ENCODE measurements around the gene PDIA3. TPM values are rescaled to one million over a fixed set of nuclear protein-coding genes. Genes with fewer than 3 reads are reported as not detected.

PDIA3 gene
- total RNA-seq, 1 experiment from 2014 or later, result 545 TPM

GRCh38 chr15:43794269-43795037, 48.2 kb downstream of the PDIA3 start:
- no peak overlapping the region for H3K27ac Mint-ChIP-seq (ENCODE audit: unreplicated experiment)
- intact Hi-C loops (cut with micrococcal nuclease; ENCODE audit: unreplicated experiment), result no loop called here
- H3K36me3 ChIP-seq (ENCODE audit: control insufficient read depth, insufficient read depth, low read length), result peaks cover 7% of the 10 kb centered on the region
- peak overlapping the region; percentile 98 for H3K4me3 Mint-ChIP-seq (ENCODE audit: unreplicated experiment)
- no peak for TF ChIP-seq CTCF (IDR thresholded peaks at IDR 0.05; ENCODE audit: insufficient read depth in 1 of 2, low read depth in 1 of 2, low read length in 1 of 2, severe bottlenecking in 1 of 2, unreplicated experiment in 1 of 2)
- H3K4me1 ChIP-seq, result peaks cover 19% of the 10 kb centered on the region
- no peak overlapping the region for H3K4me3 ChIP-seq (ENCODE audit: low read depth, low read length)
- ChIA-PET POLR2A (no interaction called here), CTCF (no interaction called here)
- H3K36me3 Mint-ChIP-seq (ENCODE audit: insufficient read depth, unreplicated experiment), result peaks cover 59% of the 10 kb centered on the region
- H3K9me3 ChIP-seq, result no peaks in the 10 kb centered on the region
- H3K9me3 Mint-ChIP-seq (ENCODE audit: unreplicated experiment), result no peaks in the 10 kb centered on the region
- no peaks in the 10 kb centered on the region for H3K27me3 ChIP-seq (replicated peaks; ENCODE audit: control insufficient read depth, insufficient read depth, low read length)
- no TSS peak for BruUV-seq (replicated peaks)
- peaks cover 19% of the 10 kb centered on the region for H3K4me1 Mint-ChIP-seq (ENCODE audit: low read depth, unreplicated experiment)
- DNase-seq, result no peak
- H3K27me3 Mint-ChIP-seq (ENCODE audit: insufficient read depth, unreplicated experiment), result no peaks in the 10 kb centered on the region

- ChIA-PET CTCF (no interaction called here), POLR2A (interaction anchor here (0.6 kb wide), 1 partner anchor 392 kb away, joined by 3 read pairs; no protein-coding TSS in a partner anchor)
- Mint-ChIP-seq H3K4me1 (ENCODE audit: low read depth, unreplicated experiment) (peaks cover 23% of the 10 kb centered on the region), H3K27me3 (ENCODE audit: insufficient read depth, unreplicated experiment) (no peaks in the 10 kb centered on the region), H3K36me3 (ENCODE audit: insufficient read depth, unreplicated experiment) (peaks cover 66% of the 10 kb centered on the region), H3K9me3 (ENCODE audit: unreplicated experiment) (no peaks in the 10 kb centered on the region), H3K27ac (ENCODE audit: unreplicated experiment) (no peak overlapping the region), H3K4me3 (ENCODE audit: unreplicated experiment) (no peak overlapping the region)
- BruUV-seq (replicated peaks), result no TSS peak
- intact Hi-C loops (cut with micrococcal nuclease; ENCODE audit: unreplicated experiment), result no loop called here
- TF ChIP-seq CTCF (IDR thresholded peaks at IDR 0.05; ENCODE audit: insufficient read depth in 1 of 2, low read depth in 1 of 2, low read length in 1 of 2, severe bottlenecking in 1 of 2, unreplicated experiment in 1 of 2), result no peak
- H3K4me3 ChIP-seq (ENCODE audit: low read depth, low read length), result no peak overlapping the region
- DNase-seq, result no peak
- H3K36me3 ChIP-seq (ENCODE audit: control insufficient read depth, insufficient read depth, low read length), result peaks cover 8% of the 10 kb centered on the region
- no peaks in the 10 kb centered on the region for H3K27me3 ChIP-seq (replicated peaks; ENCODE audit: control insufficient read depth, insufficient read depth, low read length)
- H3K4me1 ChIP-seq, result peaks cover 23% of the 10 kb centered on the region
- H3K9me3 ChIP-seq, result no peaks in the 10 kb centered on the region
Observed at GRCh38 chr15:43795197-43795596, 49.0 kb downstream of the PDIA3 start.

- H3K4me3 Mint-ChIP-seq (ENCODE audit: unreplicated experiment), result no peak overlapping the region
- no peak for TF ChIP-seq CTCF (IDR thresholded peaks at IDR 0.05; ENCODE audit: insufficient read depth in 1 of 2, low read depth in 1 of 2, low read length in 1 of 2, severe bottlenecking in 1 of 2, unreplicated experiment in 1 of 2)
- Histone ChIP-seq H3K36me3 (ENCODE audit: control insufficient read depth, insufficient read depth, low read length) (peaks cover 9% of the 10 kb centered on the region), H3K9me3 (no peaks in the 10 kb centered on the region), H3K4me3 (ENCODE audit: low read depth, low read length) (no peak overlapping the region), H3K27me3 (replicated peaks; ENCODE audit: control insufficient read depth, insufficient read depth, low read length) (no peaks in the 10 kb centered on the region), H3K4me1 (peaks cover 24% of the 10 kb centered on the region)
- no peak for DNase-seq
- no peaks in the 10 kb centered on the region for H3K9me3 Mint-ChIP-seq (ENCODE audit: unreplicated experiment)
- peaks cover 29% of the 10 kb centered on the region for H3K4me1 Mint-ChIP-seq (ENCODE audit: low read depth, unreplicated experiment)
- H3K36me3 Mint-ChIP-seq (ENCODE audit: insufficient read depth, unreplicated experiment), result peaks cover 74% of the 10 kb centered on the region
- ChIA-PET CTCF (no interaction called here), POLR2A (interaction anchor here (0.6 kb wide), 2 partner anchors 26 to 393 kb away, joined by 3 read pairs; no protein-coding TSS in a partner anchor)
- intact Hi-C loops (cut with micrococcal nuclease; ENCODE audit: unreplicated experiment), result no loop called here
- no TSS peak for BruUV-seq (replicated peaks)
- H3K27me3 Mint-ChIP-seq (ENCODE audit: insufficient read depth, unreplicated experiment), result no peaks in the 10 kb centered on the region
- H3K27ac Mint-ChIP-seq (ENCODE audit: unreplicated experiment), result no peak overlapping the region
Observed at GRCh38 chr15:43795997-43796396, 49.8 kb downstream of the PDIA3 start.

All from Caco-2 (cell line).